Right lobe of liver (tissue), 6 donors: ENCODE measurements around the gene TRPV2. TPM values are rescaled to one million over a fixed set of nuclear protein-coding genes. Genes with fewer than 3 reads are reported as not detected.
"Not testable (repeated sequence)": the region's sequence is repeated elsewhere in the genome, so short reads cannot be mapped to it uniquely, and the experiment has no call there.

Experiments
- ATAC-seq, 4 donors: fragments of 200-7000 bp; cut with Tn5 transposase; one replicate each; pipeline ENCODE4 v1.9.1; 2020; ENCODE audit warnings: mild to moderate bottlenecking in 4 of 4, moderate library complexity in 4 of 4
- DNase-seq, 3 donors: peaks; one replicate each; pipeline ENCODE4 v3.0.0-alpha.2; 2020
- H3K27ac ChIP-seq, 3 donors: fragments of 200-600 bp; one replicate each; pipeline ENCODE4 v1.8.0; 2022
- H3K27me3 ChIP-seq, 2 donors: fragments of 200-600 bp; one replicate each; pipeline ENCODE4 v1.8.0; 2022
- H3K36me3 ChIP-seq, 4 donors: fragments of 200-600 bp; sonication (generic) in 1 of 4; one replicate each; pipeline versions ENCODE4 v1.5.1 to v1.8.0; 2017 to 2022; ENCODE audit warnings: control low read depth in 1 of 4
- H3K4me1 ChIP-seq, 4 donors: fragments of 200-600 bp; sonication (generic) in 1 of 4; one replicate each; pipeline versions ENCODE4 v1.5.1 to v1.8.0; 2017 to 2022; ENCODE audit warnings: control low read depth in 1 of 4
- H3K4me3 ChIP-seq, 3 donors: fragments of 200-600 bp; one replicate each; pipeline ENCODE4 v1.8.0; 2022
- H3K9me3 ChIP-seq, 4 donors: fragments of 200-600 bp; sonication (generic) in 1 of 4; one replicate each; pipeline versions ENCODE4 v1.5.1 to v1.8.0; 2017 to 2022; ENCODE audit warnings: control low read depth in 1 of 4
- CTCF ChIP-seq, 4 donors: fragments of 200-600 bp in 3 of 4; fragments of 450-650 bp in 1 of 4; IDR thresholded peaks; one replicate each; pipeline versions ENCODE4 v1.5.1 to v1.8.0; 2016 to 2022; ENCODE audit warnings: antibody characterized with exemption in 4 of 4, mild to moderate bottlenecking in 2 of 4
- POLR2A ChIP-seq: fragments of 450-650 bp; IDR thresholded peaks from one replicate; pipeline ENCODE4 v1.6.1; 2017; ENCODE audit warnings: antibody characterized with exemption, mild to moderate bottlenecking
- WGBS: methylation state at CpG from one replicate; pipeline ENCODE4 v1.1.6; 2018; ENCODE audit warnings: low coverage, low lambda C conversion rate; ENCODE audit not compliant: insufficient coverage; ENCODE audit errors: missing lambda C conversion rate; 5-methylcytosine and 5-hydroxymethylcytosine counted together
- intact Hi-C, 2 donors: fragments of 100-400 bp; cut with DNase I; formaldehyde crosslinking; loops; one replicate each; pipeline versions ENCODE4 v1.11.2 to v1.14.1; 2022
- total RNA-seq, 6 experiments: library from RNA; depleted of rRNA in 2 of 6; stranded (reverse); fragments of >200 nt in 2 of 6; fragmentation: NEBNext Ultra II Directional in 3 of 6; extraction: Animal tissue kit (Norgen Biotek cat#: 25700) in 3 of 6; gene quantifications; one replicate each; pipeline versions ENCODE4 v1.1.0 to v1.2.4, GENCODE V29; 2016 to 2023
- donor health status: DM: no; HTN: yes; CAD: no.
- donor health status: DM: no; HTN: no; CAD: no.
- donor health status: DM: no; HTN: no; CAD: no.
- donor health status: DM: no; HTN: yes; CAD: no.
- donor health status: DM: no; HTN: yes; CAD: no.

The TRPV2 gene
- total RNA-seq, 6 experiments from 2014 or later: 3.3 to 8.2 (median 4.8) TPM

GRCh38 chr17:16450028-16450427 lies 34.7 kb downstream of the TRPV2 start:
- WGBS: 100% methylated on average over 1 of the region's 4 CpGs
- Histone ChIP-seq H3K27ac (no peak overlapping the region), H3K4me1 (peaks cover 0 to 8% (median 3%) of the 10 kb centered on the region in 4 donors), H3K27me3 (no peaks in the 10 kb centered on the region), H3K36me3 (peaks cover 0 to 6% (median 0%) of the 10 kb centered on the region in 4 donors), H3K9me3 (no peaks in the 10 kb centered on the region), H3K4me3 (no peak overlapping the region)
- TF ChIP-seq POLR2A: no peak
- TF ChIP-seq CTCF (IDR thresholded peaks at IDR 0.05): no peak
- intact Hi-C loops: loop anchor here (5.0 kb wide), 2 partner anchors 67 to 72 kb away; no protein-coding TSS in a partner anchor
- ATAC-seq: no peak
- DNase-seq: no peak

- H3K27me3 ChIP-seq, H3K27ac ChIP-seq, H3K9me3 ChIP-seq, H3K36me3 ChIP-seq, DNase-seq, H3K4me1 ChIP-seq, ATAC-seq, H3K4me3 ChIP-seq: not testable (repeated sequence)
- no CpG with 5 or more reads among the region's 8 CpGs for WGBS
- intact Hi-C loops: loop anchor here (5.0 kb wide), 2 partner anchors 65 to 70 kb away; no protein-coding TSS in a partner anchor
Measured at GRCh38 chr17:16452268-16452667, 36.9 kb downstream of the TRPV2 start.

- intact Hi-C loops: loop anchor here (5.0 kb wide), 2 partner anchors 64 to 69 kb away; no protein-coding TSS in a partner anchor
- no peak for TF ChIP-seq POLR2A
- TF ChIP-seq CTCF (IDR thresholded peaks at IDR 0.05): no peak
- Histone ChIP-seq H3K27me3 (no peaks in the 10 kb centered on the region), H3K9me3 (no peaks in the 10 kb centered on the region), H3K27ac (no peak overlapping the region), H3K4me3 (no peak overlapping the region), H3K4me1 (no peaks in the 10 kb centered on the region), H3K36me3 (no peaks in the 10 kb centered on the region)
- ATAC-seq: no peak
- 60% methylated on average over 2 of the region's 4 CpGs for WGBS
- DNase-seq: no peak
Measured at GRCh38 chr17:16453493-16453851, 38.1 kb downstream of the TRPV2 start.

- H3K9me3 ChIP-seq: no peaks in the 10 kb centered on the region
- ATAC-seq (no peak), DNase-seq (no peak)
- intact Hi-C loops: no loop called here
- H3K27ac ChIP-seq: no peak overlapping the region
- WGBS: 75% methylated on average over 4 of the region's 5 CpGs
- no peaks in the 10 kb centered on the region for H3K27me3 ChIP-seq
- H3K36me3 ChIP-seq: no peaks in the 10 kb centered on the region
- TF ChIP-seq POLR2A (no peak), CTCF (IDR thresholded peaks at IDR 0.05) (no peak)
- no peaks in the 10 kb centered on the region for H3K4me1 ChIP-seq
- no peak overlapping the region for H3K4me3 ChIP-seq
Measured at GRCh38 chr17:16455997-16456741, 40.8 kb downstream of the TRPV2 start.

GRCh38 chr17:16456742-16457316 lies 41.5 kb downstream of the TRPV2 start:
- ATAC-seq (no peak), DNase-seq (no peak)
- WGBS: 100% methylated on average over 2 of the region's 9 CpGs
- no peaks in the 10 kb centered on the region for H3K36me3 ChIP-seq
- no peaks in the 10 kb centered on the region for H3K27me3 ChIP-seq
- H3K4me3 ChIP-seq: no peak overlapping the region
- no peaks in the 10 kb centered on the region for H3K4me1 ChIP-seq
- TF ChIP-seq CTCF (IDR thresholded peaks at IDR 0.05) (no peak), POLR2A (no peak)
- intact Hi-C loops: no loop called here
- no peaks in the 10 kb centered on the region for H3K9me3 ChIP-seq
- H3K27ac ChIP-seq: no peak overlapping the region
